ENCODE measurements around the gene LRRFIP2.

The LRRFIP2 gene

GRCh38 chr3:37016903-37017302, 157.5 kb downstream of the LRRFIP2 start:
- POLR2A ChIA-PET (ENCODE audit: low non-redundant PET): no interaction called here

GRCh38 chr3:37015642-37016041, 158.7 kb downstream of the LRRFIP2 start:
- no peak for TF ChIP-seq CTCF (conservative IDR thresholded peaks at IDR 0.05; ENCODE audit: low read depth)
- ChIA-PET CTCF (no interaction called here), POLR2A (ENCODE audit: low non-redundant PET) (no interaction called here)
- no peak for DNase-seq (ENCODE audit: low spot score)
- no peak overlapping the region for H3K27ac ChIP-seq

More at GRCh38 chr3:37016903-37017302, 157.5 kb downstream of the LRRFIP2 start:
- no peak overlapping the region for H3K27ac ChIP-seq
- no peak for DNase-seq (ENCODE audit: low spot score)
- no peak for TF ChIP-seq CTCF (conservative IDR thresholded peaks at IDR 0.05; ENCODE audit: low read depth)
- CTCF ChIA-PET: no interaction called here

- POLR2A ChIA-PET (ENCODE audit: low non-redundant PET): no interaction called here
- DNase-seq (ENCODE audit: low spot score): no peak
- no peak overlapping the region for H3K27ac ChIP-seq
- TF ChIP-seq CTCF (conservative IDR thresholded peaks at IDR 0.05; ENCODE audit: low read depth): no peak
- CTCF ChIA-PET: no interaction called here
Measured at GRCh38 chr3:37014620-37015019, 159.8 kb downstream of the LRRFIP2 start.

Measured in RWPE1 (cell line).